ENCODE measurements around the gene FGFRL1.
A peak's percentile ranks its signal among the peaks of the same experiment; 100 is the strongest.

The FGFRL1 gene

GRCh38 chr4:1002131-1002630, 9.2 kb upstream of the FGFRL1 start:
- no peak overlapping the region for H3K4me3 ChIP-seq (replicated peaks in 1 of 2; ENCODE audit: low read depth in 2 of 2, low read length in 2 of 2)
- TF ChIP-seq CTCF (IDR thresholded peaks at IDR 0.05; ENCODE audit: low read depth, low read length), result no peak
- peak in 1 of 2 donors; percentile 58 for DNase-seq (ENCODE audit: low read depth in 2 of 2)

GRCh38 chr4:1002631-1003251, 8.7 kb upstream of the FGFRL1 start:
- no peak overlapping the region for H3K4me3 ChIP-seq (replicated peaks in 1 of 2; ENCODE audit: low read depth in 2 of 2, low read length in 2 of 2)
- TF ChIP-seq CTCF (IDR thresholded peaks at IDR 0.05; ENCODE audit: low read depth, low read length), result no peak
- no peak for DNase-seq (ENCODE audit: low read depth in 2 of 2)

- TF ChIP-seq CTCF (IDR thresholded peaks at IDR 0.05; ENCODE audit: low read depth, low read length), result no peak
- H3K4me3 ChIP-seq (replicated peaks in 1 of 2; ENCODE audit: low read depth in 2 of 2, low read length in 2 of 2), result no peak overlapping the region
- DNase-seq (ENCODE audit: low read depth in 2 of 2), result no peak
Observed at GRCh38 chr4:1003271-1004070, 8.0 kb upstream of the FGFRL1 start.

- H3K4me3 ChIP-seq (replicated peaks in 1 of 2; ENCODE audit: low read depth in 2 of 2, low read length in 2 of 2), result no peak overlapping the region
- no peak for DNase-seq (ENCODE audit: low read depth in 2 of 2)
- no peak for TF ChIP-seq CTCF (IDR thresholded peaks at IDR 0.05; ENCODE audit: low read depth, low read length)
Observed at GRCh38 chr4:1004071-1004418, 7.4 kb upstream of the FGFRL1 start.

GRCh38 chr4:1004557-1005485, 6.6 kb upstream of the FGFRL1 start:
- no peak for DNase-seq (ENCODE audit: low read depth in 2 of 2)
- no peak overlapping the region for H3K4me3 ChIP-seq (replicated peaks in 1 of 2; ENCODE audit: low read depth in 2 of 2, low read length in 2 of 2)
- no peak for TF ChIP-seq CTCF (IDR thresholded peaks at IDR 0.05; ENCODE audit: low read depth, low read length)

- no peak overlapping the region for H3K4me3 ChIP-seq (replicated peaks in 1 of 2; ENCODE audit: low read depth in 2 of 2, low read length in 2 of 2)
- no peak for TF ChIP-seq CTCF (IDR thresholded peaks at IDR 0.05; ENCODE audit: low read depth, low read length)
- no peak for DNase-seq (ENCODE audit: low read depth in 2 of 2)
Observed at GRCh38 chr4:1006856-1007255, 4.6 kb upstream of the FGFRL1 start.
